ENCODE data around the gene REXO1. TPM values are rescaled to one million over a fixed set of nuclear protein-coding genes. Genes with fewer than 3 reads are reported as not detected.

Gene REXO1
- total RNA-seq, 1 donor from 2014 or later = 40.8 TPM

DNA sequence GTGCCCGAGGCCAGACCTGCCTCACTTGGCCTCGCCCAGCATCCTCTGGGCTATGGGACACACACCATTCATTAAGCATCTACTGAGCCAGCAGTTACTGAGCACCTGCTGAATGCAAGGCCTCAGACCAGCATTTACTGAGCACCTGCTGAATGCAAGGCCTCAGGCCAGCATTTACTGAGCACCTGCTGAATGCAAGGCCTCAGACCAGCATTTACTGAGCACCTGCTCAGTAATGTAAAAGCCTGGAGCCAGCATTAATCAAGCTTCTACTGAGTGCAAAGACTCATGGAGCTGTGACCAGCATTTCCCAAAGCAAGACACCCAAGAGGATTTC is 39.9 kb downstream of the REXO1 start:
- H3K9me3 Mint-ChIP-seq = no peaks in the 10 kb centered on the region
- H3K27ac Mint-ChIP-seq (ENCODE audit: unreplicated experiment) = no peak overlapping the region
- H3K36me3 Mint-ChIP-seq (ENCODE audit: low read depth) = no peaks in the 10 kb centered on the region
- DNase-seq (ENCODE audit: low read depth, low spot score) = no peak
- TF ChIP-seq, protein P1, sequence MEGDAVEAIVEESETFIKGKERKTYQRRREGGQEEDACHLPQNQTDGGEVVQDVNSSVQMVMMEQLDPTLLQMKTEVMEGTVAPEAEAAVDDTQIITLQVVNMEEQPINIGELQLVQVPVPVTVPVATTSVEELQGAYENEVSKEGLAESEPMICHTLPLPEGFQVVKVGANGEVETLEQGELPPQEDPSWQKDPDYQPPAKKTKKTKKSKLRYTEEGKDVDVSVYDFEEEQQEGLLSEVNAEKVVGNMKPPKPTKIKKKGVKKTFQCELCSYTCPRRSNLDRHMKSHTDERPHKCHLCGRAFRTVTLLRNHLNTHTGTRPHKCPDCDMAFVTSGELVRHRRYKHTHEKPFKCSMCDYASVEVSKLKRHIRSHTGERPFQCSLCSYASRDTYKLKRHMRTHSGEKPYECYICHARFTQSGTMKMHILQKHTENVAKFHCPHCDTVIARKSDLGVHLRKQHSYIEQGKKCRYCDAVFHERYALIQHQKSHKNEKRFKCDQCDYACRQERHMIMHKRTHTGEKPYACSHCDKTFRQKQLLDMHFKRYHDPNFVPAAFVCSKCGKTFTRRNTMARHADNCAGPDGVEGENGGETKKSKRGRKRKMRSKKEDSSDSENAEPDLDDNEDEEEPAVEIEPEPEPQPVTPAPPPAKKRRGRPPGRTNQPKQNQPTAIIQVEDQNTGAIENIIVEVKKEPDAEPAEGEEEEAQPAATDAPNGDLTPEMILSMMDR (conservative IDR thresholded peaks at IDR 0.05) = no peak
- H3K27me3 Mint-ChIP-seq (ENCODE audit: low read depth) = peaks cover 15% of the 10 kb centered on the region
- peaks cover 11% of the 10 kb centered on the region for H3K4me1 Mint-ChIP-seq
- H3K4me3 Mint-ChIP-seq = no peak overlapping the region

DNA sequence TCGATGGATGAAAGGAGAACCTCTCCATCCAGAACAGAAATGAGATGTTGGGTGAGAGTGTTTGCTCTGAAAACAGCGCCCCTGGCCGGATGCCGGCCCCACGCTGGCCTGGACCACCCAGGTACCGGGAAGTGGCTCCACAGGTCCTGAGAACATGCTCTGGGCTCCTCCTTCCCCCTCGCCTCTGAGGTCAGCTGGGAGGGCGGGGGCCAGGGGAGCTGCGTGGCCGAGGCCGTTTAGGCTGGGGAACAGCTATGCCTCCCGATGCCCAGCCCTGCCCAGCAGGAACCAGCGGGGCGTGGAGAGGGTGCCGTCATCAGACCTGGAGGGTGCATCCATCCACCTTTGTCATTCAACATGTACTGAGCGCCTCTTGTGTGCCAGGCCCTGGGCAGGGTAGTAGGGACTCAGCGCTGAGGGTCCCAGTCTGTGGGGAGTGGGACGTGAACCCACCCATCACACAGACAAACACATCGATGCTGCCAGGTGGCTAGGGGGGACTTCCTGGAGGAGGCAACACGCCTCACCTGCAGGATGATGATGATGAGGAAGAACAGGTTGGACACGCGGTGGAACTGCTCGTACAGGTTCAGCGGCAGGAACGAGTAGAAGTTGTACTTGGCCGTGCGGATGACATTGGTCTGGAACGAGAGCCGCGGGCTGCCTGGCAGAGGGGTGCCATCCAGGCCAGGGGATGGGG is 40.4 kb downstream of the REXO1 start:
- H3K4me3 Mint-ChIP-seq = no peak overlapping the region
- no peaks in the 10 kb centered on the region for H3K9me3 Mint-ChIP-seq
- H3K27ac Mint-ChIP-seq (ENCODE audit: unreplicated experiment) = no peak overlapping the region
- peaks cover 11% of the 10 kb centered on the region for H3K27me3 Mint-ChIP-seq (ENCODE audit: low read depth)
- no peaks in the 10 kb centered on the region for H3K36me3 Mint-ChIP-seq (ENCODE audit: low read depth)
- TF ChIP-seq, protein P1 (conservative IDR thresholded peaks at IDR 0.05) = no peak
- peaks cover 6% of the 10 kb centered on the region for H3K4me1 Mint-ChIP-seq
- no peak for DNase-seq (ENCODE audit: low read depth, low spot score)

- H3K9me3 Mint-ChIP-seq = no peaks in the 10 kb centered on the region
- DNase-seq (ENCODE audit: low read depth, low spot score) = no peak
- no peak overlapping the region for H3K4me3 Mint-ChIP-seq
- no peak overlapping the region for H3K27ac Mint-ChIP-seq (ENCODE audit: unreplicated experiment)
- H3K4me1 Mint-ChIP-seq = no peaks in the 10 kb centered on the region
- H3K36me3 Mint-ChIP-seq (ENCODE audit: low read depth) = no peaks in the 10 kb centered on the region
- TF ChIP-seq, protein P1 (conservative IDR thresholded peaks at IDR 0.05) = no peak
- peaks cover 6% of the 10 kb centered on the region for H3K27me3 Mint-ChIP-seq (ENCODE audit: low read depth)
Measured at GRCh38 chr19:1807030-1807694, 41.1 kb downstream of the REXO1 start.

- H3K4me3 Mint-ChIP-seq = no peak overlapping the region
- TF ChIP-seq, protein P1 (conservative IDR thresholded peaks at IDR 0.05) = no peak
- H3K9me3 Mint-ChIP-seq = no peaks in the 10 kb centered on the region
- H3K36me3 Mint-ChIP-seq (ENCODE audit: low read depth) = no peaks in the 10 kb centered on the region
- no peak for DNase-seq (ENCODE audit: low read depth, low spot score)
- no peaks in the 10 kb centered on the region for H3K4me1 Mint-ChIP-seq
- H3K27ac Mint-ChIP-seq (ENCODE audit: unreplicated experiment) = no peak overlapping the region
- peaks cover 6% of the 10 kb centered on the region for H3K27me3 Mint-ChIP-seq (ENCODE audit: low read depth)
Measured at GRCh38 chr19:1806184-1807029, 41.9 kb downstream of the REXO1 start.

- Mint-ChIP-seq H3K27me3 (ENCODE audit: low read depth) (peaks cover 2% of the 10 kb centered on the region), H3K4me3 (no peak overlapping the region), H3K9me3 (no peaks in the 10 kb centered on the region), H3K4me1 (no peaks in the 10 kb centered on the region), H3K27ac (ENCODE audit: unreplicated experiment) (no peak overlapping the region), H3K36me3 (ENCODE audit: low read depth) (no peaks in the 10 kb centered on the region)
- DNase-seq (ENCODE audit: low read depth, low spot score) = no peak
- TF ChIP-seq, protein P1 (conservative IDR thresholded peaks at IDR 0.05) = no peak
Measured at GRCh38 chr19:1805401-1806183, 42.7 kb downstream of the REXO1 start.

All from neural crest cell (in vitro differentiated cells).